HG03354 (cell line): Measurements from ENCODE around the gene ZNF705A.
"Not testable (repeated sequence)": the region's sequence is repeated elsewhere in the genome, so short reads cannot be mapped to it uniquely, and the experiment has no call there.

Source experiments
- ATAC-seq: cut with Tn5 transposase; IDR thresholded peaks from one replicate; pipeline ENCODE4 v1.9.1; 2021; ENCODE audit warnings: mild to moderate bottlenecking; ENCODE audit not compliant: unreplicated experiment, poor library complexity, severe bottlenecking

The ZNF705A gene

GRCh38 chr12:8182923-8183322 lies 26.1 kb downstream of the ZNF705A start:
- not testable (repeated sequence) for ATAC-seq

- not testable (repeated sequence) for ATAC-seq
Measured at GRCh38 chr12:8183346-8183745, 26.5 kb downstream of the ZNF705A start.

- ATAC-seq, result not testable (repeated sequence)
Measured at GRCh38 chr12:8184206-8184605, 27.4 kb downstream of the ZNF705A start.

DNA sequence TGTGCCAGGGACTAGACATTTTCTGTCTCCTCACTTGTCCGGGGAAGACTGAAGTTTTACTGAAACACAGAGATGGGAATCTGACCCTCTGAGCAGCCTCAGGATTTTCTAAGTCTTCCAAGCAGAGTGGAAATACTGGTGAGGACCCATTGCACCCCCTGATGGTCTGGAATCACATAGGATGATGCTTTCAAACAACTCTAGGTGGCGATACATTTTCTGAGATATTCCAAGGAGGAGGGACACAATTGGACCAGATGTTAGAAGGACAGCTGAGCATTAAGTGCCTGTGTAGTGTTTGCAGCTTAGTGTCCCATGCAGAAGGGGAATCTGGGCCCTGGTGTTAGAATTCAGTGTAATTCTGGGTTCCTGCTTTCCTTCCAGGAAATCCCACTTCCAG lies 31.3 kb downstream of the ZNF705A start:
- ATAC-seq, result not testable (repeated sequence)

DNA sequence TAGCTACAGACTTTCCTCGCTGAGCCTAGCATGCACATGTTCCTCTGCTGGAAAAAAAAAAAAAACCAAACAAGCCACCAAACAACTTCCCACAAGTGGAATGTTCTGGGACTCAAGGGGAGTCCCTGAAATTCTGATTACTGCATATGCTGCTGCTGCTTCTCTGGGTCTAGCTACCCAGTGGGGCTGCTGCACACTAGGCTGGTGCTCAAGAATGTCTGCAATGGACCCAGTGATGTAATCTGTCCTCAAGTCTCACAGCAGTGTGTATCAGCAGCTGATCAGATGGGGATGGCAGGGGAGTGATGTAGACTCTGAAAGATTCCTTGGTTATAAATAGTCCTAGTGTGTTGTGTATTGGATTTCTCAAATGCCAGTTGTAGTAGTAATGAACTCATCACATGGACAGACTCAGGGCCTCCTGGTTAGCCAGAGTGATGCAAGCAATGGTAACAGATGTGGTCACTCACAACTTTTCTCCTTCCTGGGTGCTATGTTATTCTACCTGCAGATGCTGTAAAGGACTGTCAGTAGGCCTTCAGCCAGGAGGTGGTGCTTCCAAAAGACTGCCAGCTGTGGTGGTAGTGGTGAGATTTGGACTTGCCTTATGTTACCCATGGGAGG lies 41.0 kb downstream of the ZNF705A start:
- not testable (repeated sequence) for ATAC-seq

DNA sequence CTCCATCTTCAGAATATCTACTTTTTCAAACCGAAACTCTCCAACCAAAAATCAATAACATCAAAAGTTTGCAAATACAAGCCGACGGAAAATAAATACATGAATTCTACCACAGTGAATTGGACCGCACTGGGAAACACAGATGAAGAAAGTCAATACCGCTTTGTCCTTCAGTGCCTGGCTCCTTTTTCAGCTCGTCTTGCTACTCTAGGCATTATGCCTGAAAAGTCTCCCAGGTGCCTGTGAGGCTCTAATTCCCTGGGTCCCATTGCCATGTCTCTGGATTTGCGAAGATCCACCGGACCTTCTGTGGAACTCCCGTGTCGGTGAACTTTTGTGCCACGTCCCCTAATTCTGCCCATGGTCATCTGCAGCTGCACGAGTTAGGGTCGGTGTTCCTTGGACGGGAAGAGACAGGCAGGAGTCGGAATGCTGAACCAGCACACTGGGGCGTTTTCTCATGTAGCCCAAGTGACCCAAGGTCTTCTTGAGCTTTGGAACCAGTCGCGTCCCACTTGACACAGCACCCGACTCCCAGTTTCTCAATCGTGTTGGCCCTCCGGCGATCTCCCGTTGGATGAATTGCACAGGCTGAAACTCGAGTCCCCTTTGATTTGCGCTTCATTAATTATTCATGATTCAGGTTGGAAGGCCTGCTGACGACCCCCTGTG lies 62.0 kb downstream of the ZNF705A start:
- ATAC-seq, result not testable (repeated sequence)

DNA sequence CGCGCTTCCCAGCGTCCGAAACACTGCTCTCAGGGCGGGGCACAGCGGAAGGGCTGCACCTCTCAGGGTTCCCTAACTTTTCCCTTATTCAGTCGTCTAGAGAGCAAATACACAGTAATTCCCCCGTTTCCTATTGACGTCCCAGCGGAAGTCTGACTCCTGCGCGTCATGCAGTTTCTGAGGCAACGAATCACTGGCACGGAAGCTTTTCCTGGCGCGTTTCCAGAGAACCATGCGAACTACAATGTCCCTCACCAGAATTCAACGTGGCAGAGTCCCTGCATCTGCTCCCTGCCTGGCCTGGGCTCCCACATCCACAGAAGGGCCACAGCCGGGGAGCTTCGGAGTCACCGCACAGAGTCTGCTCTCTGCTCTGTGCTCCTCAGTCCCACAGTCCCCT lies 64.6 kb downstream of the ZNF705A start:
- not testable (repeated sequence) for ATAC-seq

DNA sequence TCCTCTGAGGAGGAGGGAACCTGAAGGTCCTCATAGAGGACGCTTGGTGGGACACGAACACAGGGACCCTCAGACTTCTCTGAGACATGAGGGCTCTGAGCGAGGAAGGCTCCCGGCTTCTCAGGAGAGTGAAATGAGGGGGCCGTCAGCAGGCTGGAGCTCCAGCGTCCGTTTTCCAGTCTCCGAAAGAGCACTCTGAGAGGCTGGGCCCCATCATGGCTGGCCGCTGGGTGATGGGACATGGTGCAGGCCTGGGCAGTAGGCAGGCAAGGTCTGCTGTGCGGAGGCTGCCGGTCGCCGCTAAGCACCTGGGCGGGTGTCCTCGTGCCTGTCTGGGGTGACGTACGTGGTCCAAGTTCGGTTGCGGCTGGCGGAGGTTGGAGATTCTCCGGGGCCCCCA lies 65.0 kb downstream of the ZNF705A start:
- not testable (repeated sequence) for ATAC-seq

DNA sequence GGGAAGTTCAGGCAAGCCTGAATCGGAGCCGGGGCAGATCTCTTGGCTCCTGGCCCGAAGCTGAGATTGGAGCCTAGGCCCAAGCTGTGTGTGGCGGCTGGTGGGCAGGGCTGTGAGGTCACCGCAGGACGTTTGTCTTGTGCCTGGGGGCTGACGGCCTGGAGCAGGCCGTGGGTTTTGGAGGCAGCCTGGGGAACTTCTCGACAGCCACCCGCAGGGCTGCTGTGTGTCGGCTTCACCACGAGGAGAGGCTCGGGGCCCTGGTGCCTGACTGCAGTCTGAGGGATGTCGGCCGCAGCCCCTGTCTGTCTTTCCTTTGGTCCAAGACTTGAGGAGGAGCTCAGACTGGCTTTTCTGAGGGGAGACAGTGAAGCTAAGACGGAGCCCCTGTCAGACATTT lies 65.5 kb downstream of the ZNF705A start:
- not testable (repeated sequence) for ATAC-seq

DNA sequence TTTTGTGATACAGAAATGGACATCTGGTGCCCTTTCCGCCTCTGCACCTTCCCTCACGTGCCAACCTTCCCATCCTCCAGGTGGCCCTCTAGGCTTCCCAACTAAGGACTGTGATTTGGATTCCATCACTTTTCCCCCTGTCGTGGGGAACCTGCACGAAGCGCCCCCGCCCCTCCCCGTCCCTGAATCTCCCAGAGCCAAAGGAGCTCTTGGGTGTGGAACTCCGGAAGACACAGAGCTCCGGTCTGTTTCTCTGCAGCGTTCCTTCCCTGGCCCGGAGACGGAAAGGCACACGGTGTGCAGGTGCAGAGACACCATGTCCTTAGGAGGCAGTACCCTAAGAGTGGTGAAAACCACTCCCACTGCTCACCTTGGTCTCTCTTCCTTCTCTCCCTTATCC lies 66.8 kb downstream of the ZNF705A start:
- not testable (repeated sequence) for ATAC-seq

DNA sequence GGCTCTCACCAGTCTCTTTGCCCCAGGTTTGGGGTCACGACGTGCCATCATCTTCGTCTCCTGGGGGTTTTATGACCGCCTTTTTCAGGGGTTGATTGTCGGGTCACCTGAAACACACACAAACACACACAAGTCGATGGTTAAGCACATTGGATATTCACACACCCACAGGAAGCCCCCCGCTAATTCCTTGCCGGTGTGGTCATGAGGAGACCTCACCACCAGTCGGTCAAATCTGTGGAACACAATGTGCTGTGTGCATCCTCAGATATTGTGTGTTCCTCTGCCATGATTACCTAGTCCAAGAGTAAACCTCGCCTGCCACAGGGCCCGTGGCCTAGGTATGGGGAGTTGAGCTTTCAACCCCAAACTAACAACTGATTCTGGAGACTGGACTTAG lies 68.0 kb downstream of the ZNF705A start:
- not testable (repeated sequence) for ATAC-seq

GRCh38 chr12:8226355-8226754 lies 69.5 kb downstream of the ZNF705A start:
- ATAC-seq, result no peak

GRCh38 chr12:8226992-8227731 lies 70.3 kb downstream of the ZNF705A start, which contains the start of gene FAM90A1:
Gene FAM90A1 (minus strand): TSS chr12:8227618. CDS start chr12:8224832, 2,786 bp downstream.
- not testable (repeated sequence) for ATAC-seq

GRCh38 chr12:8227732-8228077 lies 70.9 kb downstream of the ZNF705A start:
- not testable (repeated sequence) for ATAC-seq

- not testable (repeated sequence) for ATAC-seq
Measured at GRCh38 chr12:8228607-8229006, 71.8 kb downstream of the ZNF705A start.

DNA sequence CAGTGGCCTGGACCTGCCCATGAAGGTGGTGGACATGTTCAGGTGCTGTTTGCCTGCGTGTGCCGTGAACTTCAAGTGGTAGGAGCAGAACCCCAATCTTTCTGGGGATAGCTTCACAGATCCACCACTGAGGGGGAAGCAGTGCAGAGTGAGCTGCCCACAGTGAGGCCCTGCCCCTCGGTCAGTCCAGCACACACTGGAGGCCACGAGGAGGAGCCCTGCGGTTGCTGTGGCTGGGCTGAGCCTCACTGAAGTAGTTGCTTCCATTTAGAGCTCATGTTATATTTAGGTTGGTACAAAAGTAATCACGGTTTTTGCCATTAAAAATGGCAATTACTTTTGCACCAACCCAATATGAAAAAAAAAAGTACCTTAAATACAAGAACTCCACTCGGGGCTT lies 72.7 kb downstream of the ZNF705A start:
- not testable (repeated sequence) for ATAC-seq
